AG04450 (cell line): ENCODE results near the gene VPS18. TPM values are rescaled to one million over a fixed set of nuclear protein-coding genes. Genes with fewer than 3 reads are reported as not detected.

Experiments used
- CTCF ChIA-PET: fragments of 300-600, 350-600 bp; formaldehyde crosslinking; extraction: SDS; loops from one replicate; lab custom pipeline; 2022; ENCODE audit warnings: antibody characterized with exemption, inconsistent platforms; lab: Charles Lee
- POLR2A ChIA-PET: fragments of 350-600 bp; formaldehyde crosslinking; extraction: SDS; loops from one replicate; lab custom pipeline; 2021; ENCODE audit warnings: antibody characterized with exemption, inconsistent platforms; lab: Yijun Ruan, JAX
- DNase-seq: peaks from one replicate; pipeline ENCODE4 v3.0.0-alpha.2; 2011; ENCODE audit warnings: low read depth, low spot score
- H3K27ac ChIP-seq: one replicate; pipeline ENCODE4 v1.5.1; 2012; ENCODE audit warnings: low read depth, low read length, control low read depth
- H3K27me3 ChIP-seq: one replicate; pipeline ENCODE4 v1.6.0; 2012; ENCODE audit warnings: low read length; ENCODE audit not compliant: control insufficient read depth, insufficient read depth
- H3K4me3 ChIP-seq: 2 replicates; pipeline ENCODE4 v1.5.1; 2011; ENCODE audit warnings: mild to moderate bottlenecking, low read depth, low read length, control low read depth
- H3K9me3 ChIP-seq: 2 replicates; pipeline ENCODE4 v1.5.1; 2012; ENCODE audit warnings: low read length; ENCODE audit not compliant: control insufficient read depth, insufficient read depth
- CTCF ChIP-seq: IDR thresholded peaks from 2 replicates; pipeline ENCODE4 v1.5.1; 2011; ENCODE audit warnings: low read depth, low read length, control low read depth, inconsistent platforms
- polyA plus RNA-seq: library from polyadenylated mRNA; depleted of rRNA; stranded (reverse); fragments of >200 nt; gene quantifications from 2 replicates; pipeline ENCODE4 v1.2.3, GENCODE V29; 2011

VPS18 gene
- polyA plus RNA-seq, 1 experiment = 18.7 TPM

DNA sequence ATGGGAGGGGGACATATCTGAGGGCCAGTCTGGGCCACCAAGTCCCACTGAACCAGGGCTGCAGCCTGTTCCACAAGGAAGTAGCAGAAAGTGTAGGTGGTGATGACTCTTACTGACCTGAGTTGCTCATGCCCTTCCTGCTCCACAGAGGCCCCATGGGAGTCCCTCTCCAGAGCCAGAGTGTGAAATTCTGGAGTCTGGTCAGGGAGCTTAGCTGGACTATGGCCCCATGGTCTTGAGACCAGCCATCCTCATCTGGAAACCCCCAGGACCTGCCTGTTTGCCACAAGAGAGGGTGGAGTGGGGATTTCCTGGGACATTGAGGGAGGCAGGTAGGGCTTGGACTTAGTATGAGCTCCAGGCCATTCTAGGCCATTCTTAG, 47.4 kb upstream of the VPS18 start:
- no peak for DNase-seq
- peaks cover 41% of the 10 kb centered on the region for H3K27me3 ChIP-seq
- no peak overlapping the region for H3K27ac ChIP-seq
- no peak overlapping the region for H3K4me3 ChIP-seq
- TF ChIP-seq CTCF = no peak
- H3K9me3 ChIP-seq = no peaks in the 10 kb centered on the region
- ChIA-PET CTCF (interaction anchor here (1.1 to 5.4 kb wide), 2 partner anchors 12 to 45 kb away, joined by 3 to 44 read pairs; no protein-coding TSS in a partner anchor), POLR2A (no interaction called here)

DNA sequence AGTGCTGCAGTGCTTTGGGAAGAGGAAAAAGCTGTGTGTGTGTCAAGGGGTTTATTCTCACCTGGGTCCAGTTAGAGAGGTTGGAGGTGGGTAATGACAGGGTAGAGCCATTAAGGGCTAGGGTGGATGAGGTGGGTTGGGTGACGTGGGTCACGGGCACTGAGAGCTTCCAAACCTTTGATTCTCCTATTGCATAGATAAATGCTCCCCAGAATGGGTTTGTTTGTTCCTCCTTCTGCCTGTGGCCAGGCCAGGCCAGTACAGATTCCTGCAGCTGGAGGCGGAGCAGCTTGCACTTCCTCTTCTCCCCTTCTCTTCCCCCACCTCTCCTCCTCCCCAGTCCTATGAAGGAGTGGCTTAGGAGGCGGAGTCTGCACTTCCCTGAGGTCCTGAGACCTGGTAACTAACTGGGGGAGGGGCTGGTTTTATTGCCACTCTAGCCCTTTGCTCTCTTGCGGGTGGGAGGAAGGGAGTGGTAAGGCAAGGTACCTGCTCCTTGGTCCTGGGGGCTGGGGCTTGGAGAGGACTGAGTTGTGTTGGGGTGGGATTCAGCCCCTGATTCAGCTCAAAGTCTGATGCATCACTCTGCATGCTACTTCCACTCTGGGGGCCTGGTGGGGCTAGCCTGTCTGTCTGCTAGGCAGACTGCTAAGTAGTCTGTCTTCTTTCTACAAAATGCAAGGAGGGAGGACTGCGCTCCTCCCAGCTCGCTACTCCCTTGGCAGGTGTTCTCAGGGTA, 46.9 kb upstream of the VPS18 start:
- no peak overlapping the region for H3K4me3 ChIP-seq
- H3K27ac ChIP-seq = no peak overlapping the region
- DNase-seq = no peak
- ChIA-PET CTCF (interaction anchor here (1.1 to 5.4 kb wide), 2 partner anchors 12 to 45 kb away, joined by 3 to 44 read pairs; no protein-coding TSS in a partner anchor), POLR2A (interaction anchor here (0.6 kb wide), 1 partner anchor 136 kb away, joined by 3 read pairs; no protein-coding TSS in a partner anchor)
- TF ChIP-seq CTCF = no peak
- no peaks in the 10 kb centered on the region for H3K9me3 ChIP-seq
- peaks cover 43% of the 10 kb centered on the region for H3K27me3 ChIP-seq

GRCh38 chr15:40850576-40851112, 43.6 kb upstream of the VPS18 start:
- Histone ChIP-seq H3K9me3 (no peaks in the 10 kb centered on the region), H3K27ac (no peak overlapping the region), H3K4me3 (no peak overlapping the region), H3K27me3 (peaks cover 35% of the 10 kb centered on the region)
- CTCF ChIA-PET = interaction anchor here (1.0 to 5.4 kb wide), 2 partner anchors 8 to 35 kb away, joined by 3 to 44 read pairs; no protein-coding TSS in a partner anchor
- DNase-seq = no peak
- POLR2A ChIA-PET = no interaction called here
- no peak for TF ChIP-seq CTCF

- peaks cover 35% of the 10 kb centered on the region for H3K27me3 ChIP-seq
- no peak for TF ChIP-seq CTCF
- no peak for DNase-seq
- H3K4me3 ChIP-seq = no peak overlapping the region
- no peaks in the 10 kb centered on the region for H3K9me3 ChIP-seq
- ChIA-PET CTCF (no interaction called here), POLR2A (no interaction called here)
- H3K27ac ChIP-seq = no peak overlapping the region
Observed at GRCh38 chr15:40852529-40852928, 41.7 kb upstream of the VPS18 start.

- ChIA-PET CTCF (no interaction called here), POLR2A (no interaction called here)
- Histone ChIP-seq H3K27me3 (peaks cover 32% of the 10 kb centered on the region), H3K4me3 (no peak overlapping the region), H3K9me3 (no peaks in the 10 kb centered on the region), H3K27ac (no peak overlapping the region)
- no peak for DNase-seq
- no peak for TF ChIP-seq CTCF
Observed at GRCh38 chr15:40853241-40853890, 40.9 kb upstream of the VPS18 start.
